Loucy (cell line): Measurements from ENCODE around the gene SAG.
A peak's percentile ranks its signal among the peaks of the same experiment; 100 is the strongest.

Experiments used
- H2AFZ ChIP-seq: fragments of 200-600 bp; sonication (generic); 2 replicates; pipeline ENCODE4 v1.6.0; 2016; ENCODE audit warnings: antibody characterized with exemption, mild to moderate bottlenecking, low read length, moderate library complexity
- H3F3A ChIP-seq: fragments of 200-600 bp; 2 replicates; pipeline ENCODE4 v1.6.0; 2016; ENCODE audit warnings: antibody characterized with exemption, low read depth, mild to moderate bottlenecking
- H3K27me3 ChIP-seq: fragments of 200-600 bp; sonication (generic); 2 replicates; pipeline ENCODE4 v1.6.1; 2014; ENCODE audit warnings: low read length, mild to moderate bottlenecking; ENCODE audit not compliant: insufficient read depth, poor library complexity, severe bottlenecking
- H3K36me3 ChIP-seq: fragments of 200-600 bp; sonication (generic); 2 replicates; pipeline ENCODE4 v1.6.1; 2016; ENCODE audit warnings: low read length; ENCODE audit not compliant: insufficient read depth
- H3K4me1 ChIP-seq: fragments of 200-600 bp; sonication (generic); 2 replicates; pipeline ENCODE4 v1.5.1; 2014; ENCODE audit warnings: low read length, mild to moderate bottlenecking; ENCODE audit not compliant: insufficient read depth, poor library complexity, severe bottlenecking
- H3K4me2 ChIP-seq: fragments of 200-600 bp; sonication (generic); 2 replicates; pipeline ENCODE4 v1.6.0; 2014; ENCODE audit warnings: antibody characterized with exemption, low read length, low read depth, mild to moderate bottlenecking; ENCODE audit not compliant: poor library complexity, severe bottlenecking
- H3K4me3 ChIP-seq: fragments of 200-600 bp; sonication (generic); 2 replicates; pipeline ENCODE4 v1.5.1; 2014; ENCODE audit warnings: low read length, mild to moderate bottlenecking, mixed read lengths; ENCODE audit not compliant: poor library complexity, severe bottlenecking
- H3K79me2 ChIP-seq: fragments of 200-600 bp; sonication (generic); 2 replicates; pipeline ENCODE4 v1.6.1; 2014; ENCODE audit warnings: low read length; ENCODE audit not compliant: insufficient read depth
- H3K9ac ChIP-seq: fragments of 200-600 bp; sonication (generic); 2 replicates; pipeline ENCODE4 v1.6.0; 2014; ENCODE audit warnings: mild to moderate bottlenecking, low read depth, low read length, moderate library complexity; ENCODE audit not compliant: poor library complexity, severe bottlenecking
- H3K9me2 ChIP-seq: fragments of 200-600 bp; sonication (generic); replicated peaks from 2 replicates; pipeline ENCODE4 v1.6.1; 2016; ENCODE audit warnings: low read depth, low read length, mixed read lengths
- H3K9me3 ChIP-seq: fragments of 200-600 bp; sonication (generic); 2 replicates; pipeline ENCODE4 v1.6.1; 2014; ENCODE audit warnings: mild to moderate bottlenecking, antibody characterized with exemption, low read length, low read depth; ENCODE audit not compliant: insufficient read depth
- H4K20me1 ChIP-seq: fragments of 200-600 bp; sonication (generic); 2 replicates; pipeline ENCODE4 v1.6.0; 2014; ENCODE audit warnings: antibody characterized with exemption, low read length, mild to moderate bottlenecking; ENCODE audit not compliant: insufficient read depth, poor library complexity, severe bottlenecking
- EZH2phosphoT487 ChIP-seq: fragments of 200-600 bp; IDR thresholded peaks from 2 replicates; pipeline ENCODE4 v1.6.1; 2018; ENCODE audit warnings: antibody characterized with exemption, mild to moderate bottlenecking, moderate library complexity, borderline replicate concordance
- TF ChIP-seq, protein P1 (sequence below): fragments of 200-600 bp; sonication (generic); conservative IDR thresholded peaks from 2 replicates; pipeline ENCODE4 v1.5.1; 2014; ENCODE audit warnings: mild to moderate bottlenecking, antibody characterized with exemption, low read length

The SAG gene

DNA sequence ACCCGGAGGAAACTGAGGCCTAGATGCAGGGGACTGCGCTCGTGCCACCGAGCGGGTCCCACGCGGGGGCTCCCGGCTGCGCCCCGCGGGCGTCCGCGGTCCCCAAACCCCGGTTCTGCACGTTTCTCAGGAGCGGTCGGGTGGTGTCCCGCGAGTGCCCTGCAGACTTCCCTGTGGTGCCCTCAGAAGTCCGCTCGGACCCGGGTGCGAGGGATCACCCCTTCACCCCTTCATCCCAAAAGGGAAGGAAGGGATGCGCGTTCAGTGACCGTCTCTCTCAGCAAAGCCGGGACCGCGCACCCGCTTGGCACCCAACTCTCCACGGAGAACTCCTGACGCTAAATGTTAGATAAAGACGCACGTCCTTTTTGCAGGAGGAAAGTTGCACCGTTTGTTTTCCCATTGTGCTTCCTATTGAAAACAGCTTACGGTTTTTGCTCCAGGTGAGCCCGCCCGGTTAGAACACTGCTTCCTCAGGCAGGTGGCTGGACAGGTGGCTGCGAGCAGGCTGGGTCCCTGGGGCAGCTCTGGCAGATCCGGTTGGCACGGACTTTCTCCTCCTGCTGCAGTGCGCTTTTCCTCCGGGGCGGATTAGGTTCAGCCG is 47.5 kb downstream of the SAG start:
- Histone ChIP-seq H3K27me3 (no peaks in the 10 kb centered on the region), H4K20me1 (peaks cover 35% of the 10 kb centered on the region), H3K4me1 (peaks cover 67% of the 10 kb centered on the region), H3F3A (no peaks in the 10 kb centered on the region), H3K36me3 (no peaks in the 10 kb centered on the region), H3K9me3 (no peaks in the 10 kb centered on the region), H2AFZ (no peak overlapping the region), H3K4me2 (peak overlapping the region; percentile 85), H3K4me3 (peak overlapping the region; percentile 76), H3K9me2 (no peaks in the 10 kb centered on the region), H3K9ac (peak overlapping the region; percentile 62), H3K79me2 (peaks cover 52% of the 10 kb centered on the region)
- TF ChIP-seq, protein P1, sequence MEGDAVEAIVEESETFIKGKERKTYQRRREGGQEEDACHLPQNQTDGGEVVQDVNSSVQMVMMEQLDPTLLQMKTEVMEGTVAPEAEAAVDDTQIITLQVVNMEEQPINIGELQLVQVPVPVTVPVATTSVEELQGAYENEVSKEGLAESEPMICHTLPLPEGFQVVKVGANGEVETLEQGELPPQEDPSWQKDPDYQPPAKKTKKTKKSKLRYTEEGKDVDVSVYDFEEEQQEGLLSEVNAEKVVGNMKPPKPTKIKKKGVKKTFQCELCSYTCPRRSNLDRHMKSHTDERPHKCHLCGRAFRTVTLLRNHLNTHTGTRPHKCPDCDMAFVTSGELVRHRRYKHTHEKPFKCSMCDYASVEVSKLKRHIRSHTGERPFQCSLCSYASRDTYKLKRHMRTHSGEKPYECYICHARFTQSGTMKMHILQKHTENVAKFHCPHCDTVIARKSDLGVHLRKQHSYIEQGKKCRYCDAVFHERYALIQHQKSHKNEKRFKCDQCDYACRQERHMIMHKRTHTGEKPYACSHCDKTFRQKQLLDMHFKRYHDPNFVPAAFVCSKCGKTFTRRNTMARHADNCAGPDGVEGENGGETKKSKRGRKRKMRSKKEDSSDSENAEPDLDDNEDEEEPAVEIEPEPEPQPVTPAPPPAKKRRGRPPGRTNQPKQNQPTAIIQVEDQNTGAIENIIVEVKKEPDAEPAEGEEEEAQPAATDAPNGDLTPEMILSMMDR: no peak
- TF ChIP-seq EZH2phosphoT487: no peak

DNA sequence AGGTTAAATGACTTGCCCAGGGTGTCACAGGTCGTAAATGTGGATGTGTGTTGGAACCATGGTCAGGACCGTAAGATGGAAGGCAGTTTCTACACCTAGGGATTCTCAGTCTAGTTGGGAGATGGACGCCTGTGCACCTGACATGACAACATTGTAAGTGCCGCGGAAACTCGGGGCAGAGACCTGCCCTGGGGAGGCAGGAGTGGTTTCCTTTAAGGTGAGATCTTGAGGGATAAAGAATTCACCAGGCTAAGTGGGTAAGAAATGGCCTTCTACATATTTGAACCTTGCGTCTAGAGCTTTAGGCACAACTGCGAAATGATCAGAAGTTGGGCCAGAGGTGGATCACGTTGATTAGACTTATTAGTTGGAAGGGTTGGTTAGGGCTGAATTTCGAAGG is 48.3 kb downstream of the SAG start:
- H3K9me3 ChIP-seq: no peaks in the 10 kb centered on the region
- H3K79me2 ChIP-seq: peaks cover 60% of the 10 kb centered on the region
- peak overlapping the region; percentile 26 for H3K9ac ChIP-seq
- peaks cover 59% of the 10 kb centered on the region for H3K4me1 ChIP-seq
- no peaks in the 10 kb centered on the region for H3K27me3 ChIP-seq
- no peaks in the 10 kb centered on the region for H3K9me2 ChIP-seq
- no peaks in the 10 kb centered on the region for H3K36me3 ChIP-seq
- H2AFZ ChIP-seq: no peak overlapping the region
- peaks cover 35% of the 10 kb centered on the region for H4K20me1 ChIP-seq
- H3F3A ChIP-seq: no peaks in the 10 kb centered on the region
- H3K4me3 ChIP-seq: peak overlapping the region; percentile 76
- TF ChIP-seq, protein P1: no peak
- TF ChIP-seq EZH2phosphoT487: no peak
- H3K4me2 ChIP-seq: peak overlapping the region; percentile 85

DNA sequence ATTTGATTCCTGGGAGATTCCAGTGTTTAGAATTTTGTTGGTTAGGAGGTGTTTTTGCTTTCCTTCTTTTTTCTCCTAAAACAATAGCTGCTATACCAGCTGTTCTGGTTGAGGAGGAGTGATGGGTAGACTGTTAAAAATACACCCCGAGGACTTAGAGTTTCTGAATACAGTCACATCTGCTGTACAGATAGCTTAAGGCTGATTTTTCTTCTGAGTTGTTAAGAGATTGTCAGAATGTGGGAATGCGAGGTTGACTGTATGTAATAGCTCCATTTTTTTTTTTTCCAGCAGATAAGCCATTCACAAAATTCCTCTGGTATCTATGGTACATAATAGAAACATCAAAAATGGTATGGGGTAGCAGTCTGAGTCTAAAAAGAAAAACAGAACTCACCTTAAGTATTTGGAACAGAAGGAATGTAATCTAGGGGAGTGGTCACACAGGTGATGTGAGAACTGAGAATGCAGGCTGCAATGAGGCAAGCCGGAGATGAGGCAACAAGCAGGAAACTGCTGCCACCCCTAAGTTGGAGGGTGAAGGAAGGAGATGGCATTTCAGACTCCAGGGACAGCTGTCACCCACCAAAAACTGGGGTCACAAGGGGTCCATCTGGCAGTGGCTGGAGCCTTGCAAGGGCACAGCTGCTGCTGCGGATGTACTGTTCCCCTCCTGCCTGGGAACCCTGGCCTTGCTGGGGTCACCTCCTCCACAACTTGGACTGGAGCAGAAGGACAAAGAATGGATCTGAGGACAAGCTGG is 49.1 kb downstream of the SAG start:
- no peak for TF ChIP-seq EZH2phosphoT487
- TF ChIP-seq, protein P1: no peak
- H3K9ac ChIP-seq: peak overlapping the region; percentile 26
- no peaks in the 10 kb centered on the region for H3F3A ChIP-seq
- H3K9me2 ChIP-seq: no peaks in the 10 kb centered on the region
- H4K20me1 ChIP-seq: peaks cover 35% of the 10 kb centered on the region
- no peaks in the 10 kb centered on the region for H3K36me3 ChIP-seq
- no peak overlapping the region for H2AFZ ChIP-seq
- peak overlapping the region; percentile 85 for H3K4me2 ChIP-seq
- H3K4me3 ChIP-seq: peak overlapping the region; percentile 76
- H3K4me1 ChIP-seq: peaks cover 52% of the 10 kb centered on the region
- no peaks in the 10 kb centered on the region for H3K27me3 ChIP-seq
- no peaks in the 10 kb centered on the region for H3K9me3 ChIP-seq
- peaks cover 67% of the 10 kb centered on the region for H3K79me2 ChIP-seq
